HFFc6 (cell line): ENCODE results near the gene KLK10. TPM values are rescaled to one million over a fixed set of nuclear protein-coding genes. Genes with fewer than 3 reads are reported as not detected.
"Not testable (repeated sequence)": the region's sequence is repeated elsewhere in the genome, so short reads cannot be mapped to it uniquely, and the experiment has no call there.

ENCODE experiments used
- DNase-seq: peaks from one replicate; pipeline ENCODE4 v3.0.0-alpha.2; 2018
- H3K27ac Mint-ChIP-seq: 2 replicates; pipeline ENCODE4 v1.8.0; 2020; ENCODE audit warnings: mild to moderate bottlenecking, mixed read lengths
- H3K27me3 Mint-ChIP-seq: 2 replicates; pipeline ENCODE4 v1.8.0; 2021; ENCODE audit warnings: mild to moderate bottlenecking, moderate library complexity, mixed read lengths; ENCODE audit not compliant: insufficient read depth
- H3K36me3 Mint-ChIP-seq: 2 replicates; pipeline ENCODE4 v1.8.0; 2021; ENCODE audit warnings: low read depth, mixed read lengths
- H3K4me1 Mint-ChIP-seq: 2 replicates; pipeline ENCODE4 v1.8.0; 2020; ENCODE audit warnings: low read depth, mixed read lengths
- H3K4me3 Mint-ChIP-seq: 2 replicates; pipeline ENCODE4 v1.8.0; 2020; ENCODE audit warnings: mild to moderate bottlenecking, moderate library complexity, mixed read lengths
- H3K9me3 Mint-ChIP-seq: 2 replicates; pipeline ENCODE4 v1.8.0; 2020; ENCODE audit warnings: mild to moderate bottlenecking, mixed read lengths
- CTCF ChIP-seq: fragments of 200-600 bp; sonication (generic); IDR thresholded peaks from 2 replicates; pipeline ENCODE4 v1.5.0; 2021; ENCODE audit warnings: antibody characterized with exemption, mild to moderate bottlenecking
- total RNA-seq, 6 experiments: library from RNA; stranded (reverse); fragmentation: NEBNext Ultra II Directional; extraction: Animal tissue kit (Norgen Biotek cat#: 25700); gene quantifications; 2 replicates in 1 of 6; 3 replicates in 5 of 6; pipeline ENCODE4 v1.2.3, GENCODE V29; 2021

Gene KLK10
- total RNA-seq, 6 experiments from 2014 or later: not detected

- no peaks in the 10 kb centered on the region for H3K4me1 Mint-ChIP-seq
- no peak for DNase-seq
- H3K9me3 Mint-ChIP-seq: peaks cover 23% of the 10 kb centered on the region
- peaks cover 6% of the 10 kb centered on the region for H3K36me3 Mint-ChIP-seq
- no peak overlapping the region for H3K27ac Mint-ChIP-seq
- H3K4me3 Mint-ChIP-seq: no peak overlapping the region
- no peak for TF ChIP-seq CTCF
- H3K27me3 Mint-ChIP-seq: peaks cover 6% of the 10 kb centered on the region; the same call in 1 of the 2 replicates
Observed at GRCh38 chr19:50974702-50975556, 44.6 kb downstream of the KLK10 start.

GRCh38 chr19:50972795-50973376 lies 46.6 kb downstream of the KLK10 start:
- Mint-ChIP-seq H3K4me1 (no peaks in the 10 kb centered on the region), H3K27ac (no peak overlapping the region), H3K4me3 (no peak overlapping the region), H3K9me3 (peaks cover 27% of the 10 kb centered on the region), H3K36me3 (peaks cover 6% of the 10 kb centered on the region), H3K27me3 (peaks cover 8% of the 10 kb centered on the region)
- DNase-seq: no peak
- TF ChIP-seq CTCF: no peak

- H3K4me3 Mint-ChIP-seq, DNase-seq, H3K36me3 Mint-ChIP-seq, H3K4me1 Mint-ChIP-seq, H3K27ac Mint-ChIP-seq: not testable (repeated sequence)
- peaks cover 13% of the 10 kb centered on the region for H3K27me3 Mint-ChIP-seq
- H3K9me3 Mint-ChIP-seq: peaks cover 43% of the 10 kb centered on the region
Observed at GRCh38 chr19:50969810-50970209, 49.7 kb downstream of the KLK10 start.

- no peak for TF ChIP-seq CTCF
- no peak within 1 kb of the TSS for H3K27ac Mint-ChIP-seq
- no peak for DNase-seq
- peaks cover 13% of the 10 kb centered on the region for H3K27me3 Mint-ChIP-seq
- no peak within 1 kb of the TSS for H3K4me3 Mint-ChIP-seq
- H3K36me3 Mint-ChIP-seq: peaks cover 6% of the 10 kb centered on the region
- peaks cover 40% of the 10 kb centered on the region for H3K9me3 Mint-ChIP-seq
- no peaks in the 10 kb centered on the region for H3K4me1 Mint-ChIP-seq
Observed at GRCh38 chr19:50969413-50969760, 50.1 kb downstream of the KLK10 start, which contains the start of gene KLK6. TSS of gene KLK6 (minus strand) at chr19:50969591. CDS start at chr19:50968104, 1,487 bp downstream.

- no peaks in the 10 kb centered on the region for H3K4me1 Mint-ChIP-seq
- peaks cover 6% of the 10 kb centered on the region for H3K36me3 Mint-ChIP-seq
- peaks cover 43% of the 10 kb centered on the region for H3K9me3 Mint-ChIP-seq
- no peak overlapping the region for H3K27ac Mint-ChIP-seq
- peaks cover 13% of the 10 kb centered on the region for H3K27me3 Mint-ChIP-seq
- no peak for TF ChIP-seq CTCF
- no peak for DNase-seq
- no peak overlapping the region for H3K4me3 Mint-ChIP-seq
Observed at GRCh38 chr19:50968716-50969412, 50.6 kb downstream of the KLK10 start.
